CD4-positive, alpha-beta T cell (primary cell): ENCODE results near the gene CTR9. TPM values are rescaled to one million over a fixed set of nuclear protein-coding genes. Genes with fewer than 3 reads are reported as not detected.

ENCODE experiments used
- ATAC-seq: fragments of 200-7000 bp; cut with Tn5 transposase; one replicate; pipeline ENCODE4 v1.10.0; 2022; ENCODE audit warnings: mild to moderate bottlenecking; ENCODE audit not compliant: poor library complexity
- CTCF ChIA-PET: fragments of 350-600 bp; sonication (Branson Sonifier 250); formaldehyde crosslinking; loops from one replicate; lab custom pipeline; 2021; ENCODE audit warnings: antibody characterized with exemption, inconsistent platforms; lab: Charles Lee
- POLR2A ChIA-PET: fragments of 350-600 bp; sonication (Branson Sonifier 250); formaldehyde crosslinking; loops from one replicate; lab custom pipeline; 2021; ENCODE audit warnings: antibody characterized with exemption, inconsistent platforms; lab: Charles Lee
- DNase-seq, 14 experiments: peaks; one replicate each; pipeline ENCODE4 v3.0.0-alpha.2; 2013 to 2020; ENCODE audit warnings: mixed read lengths in 2 of 14
- H3K27ac ChIP-seq, 2 donors: one replicate each; pipeline versions ENCODE4 v1.5.1 to v1.7.0; 2013; ENCODE audit warnings: low read length in 2 of 2, low read depth in 1 of 2, mild to moderate bottlenecking in 1 of 2
- H3K27me3 ChIP-seq, 2 experiments: 1 replicate in 1 of 2; 2 replicates in 1 of 2; pipeline versions ENCODE4 v1.6.1 to v1.7.0; 2013; ENCODE audit warnings: low read length in 2 of 2, control low read depth in 1 of 2, mild to moderate bottlenecking in 1 of 2, moderate library complexity in 1 of 2; ENCODE audit not compliant: insufficient read depth in 2 of 2, control insufficient read depth in 1 of 2
- H3K36me3 ChIP-seq: one replicate; pipeline ENCODE4 v1.6.1; 2013; ENCODE audit warnings: low read length, control low read depth; ENCODE audit not compliant: insufficient read depth
- H3K4me1 ChIP-seq: one replicate; pipeline ENCODE4 v1.6.1; 2013; ENCODE audit warnings: low read length, control low read depth; ENCODE audit not compliant: insufficient read depth
- H3K4me3 ChIP-seq: one replicate; pipeline ENCODE4 v1.5.1; 2013; ENCODE audit warnings: mild to moderate bottlenecking, low read length, moderate library complexity
- H3K9me3 ChIP-seq, 2 experiments: 1 replicate in 1 of 2; 2 replicates in 1 of 2; pipeline versions ENCODE4 v1.6.1 to v1.7.0; 2013; ENCODE audit warnings: low read length in 2 of 2, mild to moderate bottlenecking in 2 of 2, control low read depth in 1 of 2, moderate library complexity in 1 of 2; ENCODE audit not compliant: control insufficient read depth in 1 of 2, insufficient read depth in 1 of 2
- H3K27ac Mint-ChIP-seq: one replicate; pipeline ENCODE4 v1.8.0; 2020; ENCODE audit warnings: mixed read lengths
- H3K27me3 Mint-ChIP-seq: one replicate; pipeline ENCODE4 v1.8.0; 2021; ENCODE audit warnings: mixed read lengths
- H3K36me3 Mint-ChIP-seq: one replicate; pipeline ENCODE4 v1.8.0; 2021; ENCODE audit warnings: low read depth, mixed read lengths
- H3K4me1 Mint-ChIP-seq: one replicate; pipeline ENCODE4 v1.8.0; 2021; ENCODE audit warnings: low read depth, mixed read lengths
- H3K4me3 Mint-ChIP-seq: one replicate; pipeline ENCODE4 v1.8.0; 2020; ENCODE audit warnings: mild to moderate bottlenecking, mixed read lengths
- H3K9me3 Mint-ChIP-seq: one replicate; pipeline ENCODE4 v1.8.0; 2020; ENCODE audit warnings: mixed read lengths
- intact Hi-C, 2 experiments: fragments of 100-400 bp; cut with DNase I in 1 of 2; cut with micrococcal nuclease in 1 of 2; formaldehyde crosslinking; loops; one replicate each; pipeline versions ENCODE4 v1.15.1 to v1.9.0; 2023 to 2025; cut with DNase I, micrococcal nuclease
- total RNA-seq, 174 experiments: library from RNA in 2 of 174; stranded (reverse) in 2 of 174; gene quantifications; one replicate each; pipeline ENCODE4 v1.2.3 and lab custom pipeline; 2021 to 2026
- TF ChIP-seq, protein P1 (sequence below): fragments of 200-600 bp; IDR thresholded peaks from one replicate; pipeline ENCODE4 v1.8.0; 2022; ENCODE audit warnings: antibody characterized with exemption, mild to moderate bottlenecking

Gene CTR9
- total RNA-seq, 2 experiments from 2014 or later: 34.0 to 34.7 TPM

DNA sequence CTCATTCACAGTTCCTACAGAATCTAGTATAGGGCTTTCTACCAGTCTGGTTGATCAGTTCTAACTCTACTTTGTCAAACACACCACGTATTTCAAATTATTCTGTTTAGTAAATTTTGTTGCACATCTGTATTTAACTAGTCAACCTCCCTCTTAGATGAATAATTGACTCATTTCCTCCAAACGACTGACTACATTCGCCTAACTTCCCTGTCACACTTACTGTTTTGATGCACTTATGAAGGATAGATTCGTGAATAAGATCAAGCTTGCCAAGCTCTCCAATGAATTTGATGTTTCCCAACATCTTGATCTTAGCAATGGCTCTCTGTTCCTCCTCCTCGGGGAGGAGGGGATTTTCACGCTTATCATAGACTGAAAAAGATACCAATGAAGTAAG lies 52.6 kb downstream of the CTR9 start:
- no peak for ATAC-seq
- TF ChIP-seq, protein P1, sequence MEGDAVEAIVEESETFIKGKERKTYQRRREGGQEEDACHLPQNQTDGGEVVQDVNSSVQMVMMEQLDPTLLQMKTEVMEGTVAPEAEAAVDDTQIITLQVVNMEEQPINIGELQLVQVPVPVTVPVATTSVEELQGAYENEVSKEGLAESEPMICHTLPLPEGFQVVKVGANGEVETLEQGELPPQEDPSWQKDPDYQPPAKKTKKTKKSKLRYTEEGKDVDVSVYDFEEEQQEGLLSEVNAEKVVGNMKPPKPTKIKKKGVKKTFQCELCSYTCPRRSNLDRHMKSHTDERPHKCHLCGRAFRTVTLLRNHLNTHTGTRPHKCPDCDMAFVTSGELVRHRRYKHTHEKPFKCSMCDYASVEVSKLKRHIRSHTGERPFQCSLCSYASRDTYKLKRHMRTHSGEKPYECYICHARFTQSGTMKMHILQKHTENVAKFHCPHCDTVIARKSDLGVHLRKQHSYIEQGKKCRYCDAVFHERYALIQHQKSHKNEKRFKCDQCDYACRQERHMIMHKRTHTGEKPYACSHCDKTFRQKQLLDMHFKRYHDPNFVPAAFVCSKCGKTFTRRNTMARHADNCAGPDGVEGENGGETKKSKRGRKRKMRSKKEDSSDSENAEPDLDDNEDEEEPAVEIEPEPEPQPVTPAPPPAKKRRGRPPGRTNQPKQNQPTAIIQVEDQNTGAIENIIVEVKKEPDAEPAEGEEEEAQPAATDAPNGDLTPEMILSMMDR: no peak
- CTCF ChIA-PET: interaction anchor here (1.2 to 3.2 kb wide), 4 partner anchors 11 to 225 kb away, joined by 3 to 19 read pairs (median 6); no protein-coding TSS in a partner anchor
- Mint-ChIP-seq H3K4me1 (peaks cover 87% of the 10 kb centered on the region), H3K9me3 (no peaks in the 10 kb centered on the region), H3K27me3 (no peaks in the 10 kb centered on the region), H3K36me3 (peaks cover 100% of the 10 kb centered on the region), H3K27ac (peak overlapping the region; percentile 100), H3K4me3 (peak overlapping the region; percentile 11)
- Histone ChIP-seq H3K4me1 (peaks cover 54% of the 10 kb centered on the region), H3K4me3 (no peak overlapping the region), H3K27me3 (no peaks in the 10 kb centered on the region), H3K9me3 (no peaks in the 10 kb centered on the region), H3K36me3 (peaks cover 85% of the 10 kb centered on the region), H3K27ac (no peak overlapping the region)
- intact Hi-C loops: loop anchor here in 1 of 2 experiments (5.0 kb wide), 1 partner anchor 1039 kb away; the partner anchor contains the start of gene USP47
- no peak for DNase-seq
- POLR2A ChIA-PET: interaction anchor here (0.9 to 5.3 kb wide), 8 partner anchors 8 to 1039 kb away, joined by 3 to 34 read pairs (median 4); partner anchors contain the start of genes CTR9 and ZBED5

DNA sequence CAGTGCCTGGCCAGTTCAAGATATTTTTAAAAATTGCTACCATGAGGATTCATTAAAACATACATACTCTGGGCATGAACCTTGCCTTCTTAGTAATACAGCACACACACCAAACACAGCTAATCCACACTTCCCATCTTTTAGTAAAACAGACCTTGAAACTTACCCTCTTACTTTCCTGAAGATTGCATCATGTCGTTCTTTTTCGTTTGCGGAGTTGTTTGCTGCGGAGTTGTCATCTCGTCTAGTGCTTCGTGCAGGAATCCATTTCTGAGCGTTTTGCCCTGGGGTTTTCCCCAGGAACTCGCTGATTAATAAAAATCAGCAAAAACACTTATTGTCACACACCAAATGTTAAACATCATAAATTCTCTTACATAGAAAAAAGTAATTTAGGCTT lies 54.7 kb downstream of the CTR9 start:
- Histone ChIP-seq H3K27ac (peak overlapping the region in 1 of 2 donors; percentile 16), H3K27me3 (no peaks in the 10 kb centered on the region), H3K4me1 (peaks cover 48% of the 10 kb centered on the region), H3K9me3 (no peaks in the 10 kb centered on the region), H3K4me3 (no peak overlapping the region), H3K36me3 (peaks cover 64% of the 10 kb centered on the region)
- CTCF ChIA-PET: interaction anchor here (1.2 to 1.8 kb wide), 2 partner anchors 13 to 73 kb away, joined by 3 to 4 read pairs; no protein-coding TSS in a partner anchor
- TF ChIP-seq, protein P1: no peak
- intact Hi-C loops: loop anchor here (2.0 to 5.0 kb wide), 4 partner anchors 53 to 1493 kb away; partner anchors contain the start of genes TMEM41B (in 1 of the 2) and USP47 (in 1 of the 2)
- no peaks in the 10 kb centered on the region for H3K9me3 Mint-ChIP-seq
- H3K36me3 Mint-ChIP-seq: peaks cover 85% of the 10 kb centered on the region
- POLR2A ChIA-PET: interaction anchor here (0.6 to 5.3 kb wide), 6 partner anchors 10 to 1121 kb away, joined by 3 to 478 read pairs (median 20); partner anchors contain the start of gene ZBED5
- DNase-seq (no peak), ATAC-seq (no peak)
- H3K27me3 Mint-ChIP-seq: no peaks in the 10 kb centered on the region
- H3K4me1 Mint-ChIP-seq: peaks cover 83% of the 10 kb centered on the region
- H3K27ac Mint-ChIP-seq: peak overlapping the region; percentile 100
- peak overlapping the region; percentile 99 for H3K4me3 Mint-ChIP-seq

DNA sequence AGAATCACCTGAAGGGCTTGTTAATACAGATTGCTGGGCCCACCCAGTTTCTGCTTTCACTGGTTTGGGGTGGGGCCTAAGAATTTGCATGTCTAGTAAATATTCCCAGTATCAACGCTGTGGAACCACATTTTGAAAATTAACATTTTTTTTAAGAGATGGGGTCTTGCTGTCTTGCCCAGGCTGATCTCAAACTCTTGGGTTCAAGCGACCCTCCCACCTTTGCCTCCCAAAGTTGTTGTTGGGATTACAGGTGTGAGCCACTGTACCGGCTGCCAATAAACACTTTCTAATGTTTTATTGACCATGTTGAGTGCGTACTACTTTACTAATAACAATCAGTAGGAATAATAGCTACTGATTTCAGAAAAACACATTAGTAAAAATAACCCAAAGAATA lies 55.2 kb downstream of the CTR9 start:
- Histone ChIP-seq H3K36me3 (peaks cover 60% of the 10 kb centered on the region), H3K4me3 (no peak overlapping the region), H3K27ac (peak overlapping the region in 1 of 2 donors; percentile 16), H3K9me3 (no peaks in the 10 kb centered on the region), H3K27me3 (no peaks in the 10 kb centered on the region), H3K4me1 (peaks cover 46% of the 10 kb centered on the region)
- H3K27me3 Mint-ChIP-seq: no peaks in the 10 kb centered on the region
- intact Hi-C loops: loop anchor here (2.0 to 5.0 kb wide), 4 partner anchors 53 to 1494 kb away; partner anchors contain the start of genes TMEM41B (in 1 of the 2) and USP47 (in 1 of the 2)
- TF ChIP-seq, protein P1: no peak
- peak overlapping the region; percentile 100 for H3K27ac Mint-ChIP-seq
- ChIA-PET POLR2A (interaction anchor here (0.6 to 4.5 kb wide), 5 partner anchors 10 to 1120 kb away, joined by 3 to 478 read pairs (median 5); partner anchors contain the start of gene ZBED5), CTCF (interaction anchor here (1.0 to 1.8 kb wide), 2 partner anchors 14 to 72 kb away, joined by 3 to 4 read pairs; no protein-coding TSS in a partner anchor)
- no peak for ATAC-seq
- peak overlapping the region; percentile 99 for H3K4me3 Mint-ChIP-seq
- peaks cover 80% of the 10 kb centered on the region for H3K36me3 Mint-ChIP-seq
- no peaks in the 10 kb centered on the region for H3K9me3 Mint-ChIP-seq
- no peak for DNase-seq
- peaks cover 78% of the 10 kb centered on the region for H3K4me1 Mint-ChIP-seq
